Upper lobe of left lung (tissue), 6 donors: ENCODE data around the gene MAG. TPM values are rescaled to one million over a fixed set of nuclear protein-coding genes. Genes with fewer than 3 reads are reported as not detected.

ENCODE experiments used
- ATAC-seq, 2 donors: fragments of 200-7000 bp; cut with Tn5 transposase; one replicate each; pipeline ENCODE4 v1.9.1; 2022; ENCODE audit warnings: mild to moderate bottlenecking in 2 of 2, moderate library complexity in 2 of 2; ENCODE audit not compliant: low FRiP score in 2 of 2
- DNase-seq, 2 donors: peaks; one replicate each; pipeline ENCODE4 v3.0.0-alpha.2; 2019 to 2020
- H3K27ac ChIP-seq, 4 donors: fragments of 200-600 bp; sonication (generic); one replicate each; pipeline ENCODE4 v1.5.1; 2016 to 2019
- H3K27me3 ChIP-seq, 4 donors: fragments of 200-600 bp; sonication (generic); one replicate each; pipeline ENCODE4 v1.5.1; 2017 to 2019
- H3K36me3 ChIP-seq, 4 donors: fragments of 200-600 bp; sonication (generic); one replicate each; pipeline ENCODE4 v1.5.1; 2016 to 2019
- H3K4me1 ChIP-seq, 4 donors: fragments of 200-600 bp; sonication (generic); one replicate each; pipeline ENCODE4 v1.5.1; 2018 to 2019
- H3K4me3 ChIP-seq, 4 donors: fragments of 200-600 bp; sonication (generic); one replicate each; pipeline ENCODE4 v1.5.1; 2017 to 2019; ENCODE audit warnings: mild to moderate bottlenecking in 2 of 4, moderate library complexity in 1 of 4
- H3K9me3 ChIP-seq, 4 donors: fragments of 200-600 bp; sonication (generic); one replicate each; pipeline ENCODE4 v1.5.1; 2018 to 2019
- CTCF ChIP-seq, 6 experiments: fragments of 450-650 bp in 4 of 6; fragments of 200-600 bp in 2 of 6; sonication (generic) in 2 of 6; IDR thresholded peaks; one replicate each; pipeline ENCODE4 v1.5.1; 2016 to 2019; ENCODE audit warnings: antibody characterized with exemption in 6 of 6
- EP300 ChIP-seq, 4 donors: sonication (generic); formaldehyde crosslinking; IDR thresholded peaks; one replicate each; pipeline ENCODE4 v1.5.1; 2017; ENCODE audit warnings: antibody characterized with exemption in 4 of 4, control low read depth in 2 of 4
- POLR2A ChIP-seq, 4 donors: fragments of 450-650 bp; IDR thresholded peaks; one replicate each; pipeline ENCODE4 v1.5.1; 2016 to 2017; ENCODE audit warnings: antibody characterized with exemption in 4 of 4, mild to moderate bottlenecking in 2 of 4
- POLR2AphosphoS5 ChIP-seq, 2 donors: sonication (generic); formaldehyde crosslinking; IDR thresholded peaks; one replicate each; pipeline ENCODE4 v1.5.1; 2017; ENCODE audit warnings: antibody characterized with exemption in 2 of 2
- WGBS, 2 donors: methylation state at CpG; one replicate each; pipeline ENCODE4 v1.1.5; 2017 to 2018; 5-methylcytosine and 5-hydroxymethylcytosine counted together
- total RNA-seq, 6 donors: library from RNA; depleted of rRNA in 4 of 6; stranded (reverse); fragments of >200 nt in 4 of 6; gene quantifications; one replicate each; pipeline versions ENCODE4 v1.1.0 to v1.2.1, GENCODE V29; 2016 to 2021
- donor health status: DM: no; HTN: no; CAD: no; lungs with moderate emphysema.
- donor health status: DM: no; HTN: yes; CAD: no; lungs with severe emphysema.

MAG gene
- total RNA-seq, 6 donors from 2014 or later = 0.51 to 6.2 (median 2.2) TPM; not detected in 2

GRCh38 chr19:35363001-35363590 is 71.1 kb downstream of the MAG start:
- peaks cover 0 to 3% (median 1%) of the 10 kb centered on the region in 4 donors for H3K4me1 ChIP-seq
- WGBS, 2 donors = 90 to 92% methylated on average over 7 to 9 of the region's 11 CpGs
- DNase-seq (no peak), ATAC-seq (no peak)
- no peak overlapping the region for H3K27ac ChIP-seq
- H3K36me3 ChIP-seq = no peaks in the 10 kb centered on the region
- H3K9me3 ChIP-seq = no peaks in the 10 kb centered on the region
- no peaks in the 10 kb centered on the region for H3K27me3 ChIP-seq
- no peak for TF ChIP-seq CTCF (IDR thresholded peaks at IDR 0.05)
- no peak for TF ChIP-seq POLR2A (IDR thresholded peaks at IDR 0.05)
- TF ChIP-seq POLR2AphosphoS5 (IDR thresholded peaks at IDR 0.05) = no peak
- no peak for TF ChIP-seq EP300 (IDR thresholded peaks at IDR 0.05)
- H3K4me3 ChIP-seq = no peak overlapping the region

Other genes starting within 250 kb of the MAG start
- 100 to 1,000 TPM in 5 of 6 donors, 10 to 100 TPM in 1; 94.3 to 236 (median 195) TPM for gene FXYD3, start 176.3 kb upstream of the MAG start, total RNA-seq
- gene LGI4, start 157.1 kb upstream of the MAG start, total RNA-seq = 10 to 100 TPM in 2 of 6 donors, 1 to 10 TPM in 4; 3.3 to 25.3 (median 7.1) TPM
- gene FXYD1, start 153.3 kb upstream of the MAG start, total RNA-seq = 10 to 100 TPM in 4 of 6 donors, 1 to 10 TPM in 2; 3.8 to 64.9 (median 25.2) TPM
- under 1 TPM in 1 of 6 donors, not detected in 5; 0.34 TPM for gene FXYD7, start 148.9 kb upstream of the MAG start, total RNA-seq
- 100 to 1,000 TPM in 2 of 6 donors, 10 to 100 TPM in 4; 40.4 to 153 (median 91.8) TPM for gene FXYD5, start 137.4 kb upstream of the MAG start, total RNA-seq
- gene FAM187B, start 63.4 kb upstream of the MAG start, total RNA-seq = not detected
- gene LSR, start 43.2 kb upstream of the MAG start, total RNA-seq = 100 to 1,000 TPM in 1 of 6 donors, 10 to 100 TPM in 5; 54.5 to 151 (median 76.5) TPM
- gene USF2, start 23.2 kb upstream of the MAG start, total RNA-seq = 100 to 1,000 TPM in 5 of 6 donors, 10 to 100 TPM in 1; 96.7 to 289 (median 175) TPM
- gene HAMP, start 9.6 kb upstream of the MAG start, total RNA-seq = 1 to 10 TPM in 1 of 6 donors, under 1 TPM in 3, not detected in 2; 0.46 to 8.4 (median 0.76) TPM
- 10 to 100 TPM in 5 of 6 donors, 1 to 10 TPM in 1; 8.8 to 36.7 (median 24.7) TPM for gene CD22, start 37.0 kb downstream of the MAG start, total RNA-seq
- under 1 TPM in 1 of 6 donors, not detected in 5; 0.17 TPM for gene FFAR1, start 55.7 kb downstream of the MAG start, total RNA-seq
- under 1 TPM in 1 of 6 donors, not detected in 5; 0.24 TPM for gene FFAR3, start 66.3 kb downstream of the MAG start, total RNA-seq
- under 1 TPM in 2 of 6 donors, not detected in 4; 0.14 to 0.17 TPM for gene GPR42, start 78.9 kb downstream of the MAG start, total RNA-seq
- gene FFAR2, start 156.1 kb downstream of the MAG start, total RNA-seq = 1 to 10 TPM in 3 of 6 donors, under 1 TPM in 2, not detected in 1; 0.22 to 9.0 (median 2.1) TPM
- gene KRTDAP, start 198.3 kb downstream of the MAG start, total RNA-seq = under 1 TPM in 1 of 6 donors, not detected in 5; 0.61 TPM
- gene DMKN, start 221.5 kb downstream of the MAG start, total RNA-seq = 100 to 1,000 TPM in 3 of 6 donors, 10 to 100 TPM in 3; 64.9 to 127 (median 101) TPM
- gene SBSN, start 236.2 kb downstream of the MAG start, total RNA-seq = not detected
- not detected for gene GAPDHS, start 241.3 kb downstream of the MAG start, total RNA-seq